Stomach (tissue), 4 donors: ENCODE results near the gene FAM9C.

Source experiments
- EP300 ChIP-seq: sonication (generic); formaldehyde crosslinking; IDR thresholded peaks from one replicate; pipeline ENCODE4 v1.6.1; 2017; ENCODE audit warnings: antibody characterized with exemption
- POLR2A ChIP-seq, 4 donors: fragments of 450-650 bp; IDR thresholded peaks; one replicate each; pipeline ENCODE4 v1.6.1; 2016; ENCODE audit warnings: antibody characterized with exemption in 4 of 4, control low read depth in 2 of 4, mild to moderate bottlenecking in 1 of 4, moderate library complexity in 1 of 4
- POLR2AphosphoS5 ChIP-seq, 3 donors: sonication (generic); formaldehyde crosslinking; IDR thresholded peaks; one replicate each; pipeline ENCODE4 v1.6.1; 2016; ENCODE audit warnings: antibody characterized with exemption in 3 of 3
- TF ChIP-seq, protein P1 (sequence below), 7 experiments: fragments of 450-650 bp in 4 of 7; fragments of 200-600 bp in 3 of 7; sonication (generic) in 3 of 7; IDR thresholded peaks; one replicate each; pipeline ENCODE4 v1.5.1; 2016 to 2019; ENCODE audit warnings: antibody characterized with exemption in 7 of 7, control low read depth in 2 of 7, mild to moderate bottlenecking in 1 of 7

GRCh38 chrX:12987340-12987739, 57.1 kb downstream of the FAM9C start:
- TF ChIP-seq, protein P1, sequence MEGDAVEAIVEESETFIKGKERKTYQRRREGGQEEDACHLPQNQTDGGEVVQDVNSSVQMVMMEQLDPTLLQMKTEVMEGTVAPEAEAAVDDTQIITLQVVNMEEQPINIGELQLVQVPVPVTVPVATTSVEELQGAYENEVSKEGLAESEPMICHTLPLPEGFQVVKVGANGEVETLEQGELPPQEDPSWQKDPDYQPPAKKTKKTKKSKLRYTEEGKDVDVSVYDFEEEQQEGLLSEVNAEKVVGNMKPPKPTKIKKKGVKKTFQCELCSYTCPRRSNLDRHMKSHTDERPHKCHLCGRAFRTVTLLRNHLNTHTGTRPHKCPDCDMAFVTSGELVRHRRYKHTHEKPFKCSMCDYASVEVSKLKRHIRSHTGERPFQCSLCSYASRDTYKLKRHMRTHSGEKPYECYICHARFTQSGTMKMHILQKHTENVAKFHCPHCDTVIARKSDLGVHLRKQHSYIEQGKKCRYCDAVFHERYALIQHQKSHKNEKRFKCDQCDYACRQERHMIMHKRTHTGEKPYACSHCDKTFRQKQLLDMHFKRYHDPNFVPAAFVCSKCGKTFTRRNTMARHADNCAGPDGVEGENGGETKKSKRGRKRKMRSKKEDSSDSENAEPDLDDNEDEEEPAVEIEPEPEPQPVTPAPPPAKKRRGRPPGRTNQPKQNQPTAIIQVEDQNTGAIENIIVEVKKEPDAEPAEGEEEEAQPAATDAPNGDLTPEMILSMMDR (IDR thresholded peaks at IDR 0.05): no peak
- no peak for TF ChIP-seq EP300
- no peak for TF ChIP-seq POLR2AphosphoS5 (IDR thresholded peaks at IDR 0.05)
- TF ChIP-seq POLR2A (IDR thresholded peaks at IDR 0.05): no peak
